Measurements from ENCODE around the gene NCKAP5.

GRCh38 chr2:132937629-132938028 lies 630.6 kb downstream of the NCKAP5 start:
- TF ChIP-seq, protein P1, sequence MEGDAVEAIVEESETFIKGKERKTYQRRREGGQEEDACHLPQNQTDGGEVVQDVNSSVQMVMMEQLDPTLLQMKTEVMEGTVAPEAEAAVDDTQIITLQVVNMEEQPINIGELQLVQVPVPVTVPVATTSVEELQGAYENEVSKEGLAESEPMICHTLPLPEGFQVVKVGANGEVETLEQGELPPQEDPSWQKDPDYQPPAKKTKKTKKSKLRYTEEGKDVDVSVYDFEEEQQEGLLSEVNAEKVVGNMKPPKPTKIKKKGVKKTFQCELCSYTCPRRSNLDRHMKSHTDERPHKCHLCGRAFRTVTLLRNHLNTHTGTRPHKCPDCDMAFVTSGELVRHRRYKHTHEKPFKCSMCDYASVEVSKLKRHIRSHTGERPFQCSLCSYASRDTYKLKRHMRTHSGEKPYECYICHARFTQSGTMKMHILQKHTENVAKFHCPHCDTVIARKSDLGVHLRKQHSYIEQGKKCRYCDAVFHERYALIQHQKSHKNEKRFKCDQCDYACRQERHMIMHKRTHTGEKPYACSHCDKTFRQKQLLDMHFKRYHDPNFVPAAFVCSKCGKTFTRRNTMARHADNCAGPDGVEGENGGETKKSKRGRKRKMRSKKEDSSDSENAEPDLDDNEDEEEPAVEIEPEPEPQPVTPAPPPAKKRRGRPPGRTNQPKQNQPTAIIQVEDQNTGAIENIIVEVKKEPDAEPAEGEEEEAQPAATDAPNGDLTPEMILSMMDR (IDR thresholded peaks at IDR 0.05), result no peak
- no peak for TF ChIP-seq EP300 (IDR thresholded peaks at IDR 0.05)
- TF ChIP-seq POLR2A (IDR thresholded peaks at IDR 0.05), result no peak

All from ovary (tissue), 3 donors.